HCT116 (cell line): Measurements from ENCODE around the gene RIMBP2. TPM values are rescaled to one million over a fixed set of nuclear protein-coding genes. Genes with fewer than 3 reads are reported as not detected.

Source experiments
- ATAC-seq: fragments of 200-7000 bp; cut with Tn5 transposase; 2 replicates; pipeline ENCODE4 v1.9.1; 2020; ENCODE audit warnings: mild to moderate bottlenecking, moderate library complexity
- BruUV-seq: library from RNA; stranded (reverse); fragments of 400-500 nt; replicated peaks from 2 replicates; lab custom pipeline; 2021; lab: Mats Ljungman, UMichigan
- CTCF ChIA-PET: fragments of 300-600 bp; sonication (Branson Sonifier 250); formaldehyde crosslinking; loops from one replicate; lab custom pipeline; 2021; ENCODE audit warnings: antibody characterized with exemption; lab: Charles Lee
- POLR2A ChIA-PET: fragments of 300-600, 350-600 bp; sonication (Branson Sonifier 250); formaldehyde crosslinking; loops from one replicate; lab custom pipeline; 2021; ENCODE audit warnings: antibody characterized with exemption; lab: Charles Lee
- RAD21 ChIA-PET, 2 experiments: fragments of 300-600 bp; sonication (Branson Sonifier 250); formaldehyde crosslinking; loops; one replicate each; lab custom pipeline; 2023; ENCODE audit warnings: low total read pairs in 2 of 2; ENCODE audit not compliant: uncharacterized antibody in 2 of 2, unreplicated experiment in 2 of 2, low non-redundant PET in 1 of 2; lab: Charles Lee
- DNase-seq: peaks from one replicate; pipeline ENCODE4 v3.0.0-alpha.2; 2010; ENCODE audit warnings: low read depth, low spot score
- H2AFZ ChIP-seq: fragments of 200-600 bp; shearing (Covaris generic), sonication (generic); 2 replicates; pipeline ENCODE4 v1.6.1; 2017; ENCODE audit warnings: low read depth, mixed run types, mixed read lengths, antibody characterized with exemption, low read length; ENCODE audit not compliant: poor library complexity, severe bottlenecking
- H3K27ac ChIP-seq: 2 replicates; pipeline ENCODE4 v1.5.1; 2012; ENCODE audit warnings: low read depth, low read length
- H3K27me3 ChIP-seq: fragments of 200-600 bp; sonication (generic); 2 replicates; pipeline ENCODE4 v1.6.1; 2016; ENCODE audit warnings: mixed run types, low read length, mixed read lengths; ENCODE audit not compliant: insufficient read depth
- H3K36me3 ChIP-seq, 2 experiments: fragments of 200-500 bp in 1 of 2; fragments of 200-600 bp in 1 of 2; sonication (Bioruptor generic) in 1 of 2; sonication (generic) in 1 of 2; 2 replicates each; pipeline versions ENCODE4 v1.5.1 to v1.6.1; 2014 to 2016; ENCODE audit warnings: low read length in 2 of 2, inconsistent platforms in 1 of 2, mixed read lengths in 1 of 2, mixed run types in 1 of 2; ENCODE audit not compliant: insufficient read depth in 2 of 2, control insufficient read depth in 1 of 2
- H3K4me1 ChIP-seq, 2 experiments: fragments of 200-600 bp in 1 of 2; sonication (generic) in 1 of 2; 2 replicates each; pipeline versions ENCODE4 v1.5.1 to v1.6.1; 2012 to 2017; ENCODE audit warnings: low read length in 2 of 2, inconsistent platforms in 1 of 2, mild to moderate bottlenecking in 1 of 2, mixed read lengths in 1 of 2, mixed run types in 1 of 2, moderate library complexity in 1 of 2; ENCODE audit not compliant: insufficient read depth in 2 of 2, control insufficient read depth in 1 of 2
- H3K4me2 ChIP-seq: fragments of 200-600 bp; sonication (generic); 2 replicates; pipeline ENCODE4 v1.6.1; 2017; ENCODE audit warnings: mixed run types, low read length, mixed read lengths
- H3K4me3 ChIP-seq, 2 experiments: fragments of 200-600 bp in 1 of 2; sonication (generic) in 1 of 2; replicated peaks in 1 of 2; 2 replicates each; pipeline ENCODE4 v1.5.1; 2011 to 2016; ENCODE audit warnings: low read length in 2 of 2, control low read depth in 1 of 2, low read depth in 1 of 2, mild to moderate bottlenecking in 1 of 2, mixed read lengths in 1 of 2, mixed run types in 1 of 2
- H3K79me2 ChIP-seq: fragments of 200-600 bp; sonication (generic); 2 replicates; pipeline ENCODE4 v1.6.1; 2017; ENCODE audit warnings: mild to moderate bottlenecking, mixed run types, low read length, moderate library complexity, mixed read lengths; ENCODE audit not compliant: insufficient read depth
- H3K9ac ChIP-seq: fragments of 200-600 bp; sonication (generic); 2 replicates; pipeline ENCODE4 v1.6.1; 2016; ENCODE audit warnings: low read length, mixed read lengths
- H3K9me2 ChIP-seq: fragments of 200-600 bp; sonication (generic), shearing (Covaris generic); 2 replicates; pipeline ENCODE4 v1.6.1; 2017; ENCODE audit warnings: mixed run types, mild to moderate bottlenecking, moderate library complexity; ENCODE audit not compliant: insufficient read depth
- H3K9me3 ChIP-seq, 2 experiments: fragments of 200-500 bp in 1 of 2; fragments of 200-600 bp in 1 of 2; sonication (Bioruptor generic) in 1 of 2; sonication (generic) in 1 of 2; 2 replicates each; pipeline ENCODE4 v1.6.1; 2014 to 2017; ENCODE audit warnings: low read length in 2 of 2, mixed read lengths in 2 of 2, inconsistent platforms in 1 of 2, low read depth in 1 of 2, mild to moderate bottlenecking in 1 of 2, mixed run types in 1 of 2, moderate library complexity in 1 of 2; ENCODE audit not compliant: control insufficient read depth in 1 of 2, insufficient read depth in 1 of 2
- H4K20me1 ChIP-seq: fragments of 200-600 bp; sonication (generic), shearing (Covaris generic); 2 replicates; pipeline ENCODE4 v1.6.1; 2017; ENCODE audit warnings: mixed run types, mild to moderate bottlenecking, moderate library complexity; ENCODE audit not compliant: insufficient read depth
- CTCF ChIP-seq, 3 experiments: fragments of 200-600 bp in 1 of 3; sonication (generic) in 1 of 3; IDR thresholded peaks in 2 of 3; conservative IDR thresholded peaks in 1 of 3; 2 replicates each; pipeline ENCODE4 v1.5.1; 2012 to 2017; ENCODE audit warnings: low read depth in 2 of 3, low read length in 2 of 3, antibody characterized with exemption in 1 of 3, borderline replicate concordance in 1 of 3, control low read depth in 1 of 3, mild to moderate bottlenecking in 1 of 3, mixed read lengths in 1 of 3, mixed run types in 1 of 3, moderate library complexity in 1 of 3; ENCODE audit not compliant: insufficient read depth in 1 of 3
- ELF1 ChIP-seq: IDR thresholded peaks from 2 replicates; pipeline ENCODE4 v1.6.1; 2012; ENCODE audit warnings: low read depth, borderline replicate concordance
- EZH2phosphoT487 ChIP-seq: fragments of 200-600 bp; IDR thresholded peaks from 2 replicates; pipeline ENCODE4 v1.6.1; 2018; ENCODE audit warnings: antibody characterized with exemption, borderline replicate concordance
- FOSL1 ChIP-seq: IDR thresholded peaks from 2 replicates; pipeline ENCODE4 v1.6.1; 2012; ENCODE audit warnings: low read depth
- JUND ChIP-seq: IDR thresholded peaks from 2 replicates; pipeline ENCODE4 v1.6.1; 2012
- POLR2A ChIP-seq: IDR thresholded peaks from 2 replicates; pipeline ENCODE4 v1.7.0; 2011; ENCODE audit warnings: borderline replicate concordance; ENCODE audit not compliant: insufficient read depth, insufficient read length; ENCODE audit errors: extremely low read depth
- RAD21 ChIP-seq: IDR thresholded peaks from 2 replicates; pipeline ENCODE4 v1.6.1; 2012; ENCODE audit warnings: low read depth, mild to moderate bottlenecking
- SP1 ChIP-seq: IDR thresholded peaks from 2 replicates; pipeline ENCODE4 v1.6.1; 2012; ENCODE audit warnings: low read depth
- SRF ChIP-seq: IDR thresholded peaks from 2 replicates; pipeline ENCODE4 v1.6.1; 2012; ENCODE audit warnings: low read depth
- TCF7L2 ChIP-seq: IDR thresholded peaks from 2 replicates; pipeline ENCODE4 v1.7.0; 2011; ENCODE audit warnings: borderline replicate concordance, inconsistent platforms; ENCODE audit not compliant: insufficient read depth, insufficient read length; ENCODE audit errors: extremely low read depth
- YY1 ChIP-seq: IDR thresholded peaks from 2 replicates; pipeline ENCODE4 v1.6.1; 2011; ENCODE audit warnings: low read length, low read depth, moderate library complexity, mild to moderate bottlenecking; ENCODE audit not compliant: insufficient replicate concordance; ENCODE audit errors: extremely low read depth
- ZFX ChIP-seq: fragments of 450-650 bp; IDR thresholded peaks from 2 replicates; pipeline ENCODE4 v1.6.1; 2017
- ZNF274 ChIP-seq: fragments of 200-500 bp; sonication (Bioruptor generic); IDR thresholded peaks from 2 replicates; pipeline ENCODE4 v1.6.1; 2014; ENCODE audit warnings: mild to moderate bottlenecking, low read depth, low read length, inconsistent platforms
- intact Hi-C: fragments of 100-400 bp; cut with micrococcal nuclease; formaldehyde crosslinking; loops from 2 replicates; pipeline ENCODE4 v1.10.0; 2022
- total RNA-seq: library from RNA; stranded (reverse); gene quantifications from one replicate; pipeline ENCODE4 v1.2.1, GENCODE V29; 2021; ENCODE audit not compliant: unreplicated experiment
- TF ChIP-seq, protein P1 (sequence below): IDR thresholded peaks from 2 replicates; pipeline ENCODE4 v1.6.1; 2011; ENCODE audit warnings: mild to moderate bottlenecking, low read length, moderate library complexity; ENCODE audit not compliant: insufficient replicate concordance; ENCODE audit errors: extremely low read depth
- TF ChIP-seq, protein P2 (sequence below): IDR thresholded peaks from 2 replicates; pipeline ENCODE4 v1.6.1; 2012
- TF ChIP-seq, protein P3 (sequence below): IDR thresholded peaks from 2 replicates; pipeline ENCODE4 v1.6.1; 2012

The RIMBP2 gene
- total RNA-seq, 1 experiment from 2014 or later: not detected

- TF ChIP-seq, protein P1, sequence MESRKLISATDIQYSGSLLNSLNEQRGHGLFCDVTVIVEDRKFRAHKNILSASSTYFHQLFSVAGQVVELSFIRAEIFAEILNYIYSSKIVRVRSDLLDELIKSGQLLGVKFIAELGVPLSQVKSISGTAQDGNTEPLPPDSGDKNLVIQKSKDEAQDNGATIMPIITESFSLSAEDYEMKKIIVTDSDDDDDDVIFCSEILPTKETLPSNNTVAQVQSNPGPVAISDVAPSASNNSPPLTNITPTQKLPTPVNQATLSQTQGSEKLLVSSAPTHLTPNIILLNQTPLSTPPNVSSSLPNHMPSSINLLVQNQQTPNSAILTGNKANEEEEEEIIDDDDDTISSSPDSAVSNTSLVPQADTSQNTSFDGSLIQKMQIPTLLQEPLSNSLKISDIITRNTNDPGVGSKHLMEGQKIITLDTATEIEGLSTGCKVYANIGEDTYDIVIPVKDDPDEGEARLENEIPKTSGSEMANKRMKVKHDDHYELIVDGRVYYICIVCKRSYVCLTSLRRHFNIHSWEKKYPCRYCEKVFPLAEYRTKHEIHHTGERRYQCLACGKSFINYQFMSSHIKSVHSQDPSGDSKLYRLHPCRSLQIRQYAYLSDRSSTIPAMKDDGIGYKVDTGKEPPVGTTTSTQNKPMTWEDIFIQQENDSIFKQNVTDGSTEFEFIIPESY: no peak
- no peak for TF ChIP-seq ZFX
- TF ChIP-seq ELF1: no peak
- TF ChIP-seq SRF: no peak
- TF ChIP-seq CTCF (IDR thresholded peaks at IDR 0.05 in 2 of 3, conservative IDR thresholded peaks at IDR 0.05 in 1 of 3; ENCODE audit: borderline replicate concordance in 1 of 3, insufficient read depth in 1 of 3, low read depth in 2 of 3, low read length in 2 of 3): no peak
- no peak for TF ChIP-seq JUND
- TF ChIP-seq SP1: no peak
- no peak for TF ChIP-seq YY1
Measured at GRCh38 chr12:130366159-130366558, 349.9 kb downstream of the RIMBP2 start (continued).

DNA sequence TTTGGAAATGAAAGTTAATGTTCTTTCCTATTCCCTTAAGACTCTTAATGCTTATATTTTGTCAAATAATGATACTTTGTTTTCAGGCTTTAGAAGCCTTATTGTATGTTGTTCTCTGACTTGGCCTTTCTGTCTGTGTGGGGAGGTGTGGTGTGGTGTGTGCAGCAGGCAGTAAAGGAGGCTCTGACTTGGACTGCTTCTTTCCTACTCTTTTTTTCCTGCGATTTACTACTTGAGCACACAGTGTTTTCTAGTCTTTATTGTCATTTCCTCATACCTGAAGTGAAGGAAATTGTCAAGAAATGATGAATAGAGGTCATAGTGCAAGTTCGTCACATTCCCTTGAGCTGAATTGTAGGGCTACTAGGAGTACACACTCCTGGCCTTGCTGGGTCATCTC lies 351.5 kb downstream of the RIMBP2 start:
- DNase-seq (no peak), ATAC-seq (no peak)
- no TSS peak for BruUV-seq
- no peak overlapping the region for H3K27ac ChIP-seq
- POLR2A ChIA-PET: no interaction called here
- RAD21 ChIA-PET: no interaction called here
- no peaks in the 10 kb centered on the region for H3K4me1 ChIP-seq
- H3K79me2 ChIP-seq: no peaks in the 10 kb centered on the region
- peaks cover 3% of the 10 kb centered on the region; the same call in 1 of the 2 replicates for H3K27me3 ChIP-seq
- intact Hi-C loops: no loop called here
- no peaks in the 10 kb centered on the region for H3K36me3 ChIP-seq
- H3K9ac ChIP-seq: no peak overlapping the region
- no peak overlapping the region for H3K4me2 ChIP-seq
- H3K4me3 ChIP-seq: no peak overlapping the region
- CTCF ChIA-PET: no interaction called here
- H3K9me3 ChIP-seq: no peaks in the 10 kb centered on the region
- no peak overlapping the region for H2AFZ ChIP-seq
- H3K9me2 ChIP-seq: no peaks in the 10 kb centered on the region
- no peaks in the 10 kb centered on the region for H4K20me1 ChIP-seq
- TF ChIP-seq FOSL1 (no peak), SRF (no peak), ZNF274 (no peak), ZFX (no peak), CTCF (IDR thresholded peaks at IDR 0.05 in 2 of 3, conservative IDR thresholded peaks at IDR 0.05 in 1 of 3; ENCODE audit: borderline replicate concordance in 1 of 3, insufficient read depth in 1 of 3, low read depth in 2 of 3, low read length in 2 of 3) (no peak), TCF7L2 (no peak), POLR2A (no peak), EZH2phosphoT487 (no peak), RAD21 (no peak), JUND (no peak)
- TF ChIP-seq, protein P2, sequence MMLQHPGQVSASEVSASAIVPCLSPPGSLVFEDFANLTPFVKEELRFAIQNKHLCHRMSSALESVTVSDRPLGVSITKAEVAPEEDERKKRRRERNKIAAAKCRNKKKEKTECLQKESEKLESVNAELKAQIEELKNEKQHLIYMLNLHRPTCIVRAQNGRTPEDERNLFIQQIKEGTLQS: no peak
- TF ChIP-seq, protein P1: no peak
- TF ChIP-seq, protein P3, sequence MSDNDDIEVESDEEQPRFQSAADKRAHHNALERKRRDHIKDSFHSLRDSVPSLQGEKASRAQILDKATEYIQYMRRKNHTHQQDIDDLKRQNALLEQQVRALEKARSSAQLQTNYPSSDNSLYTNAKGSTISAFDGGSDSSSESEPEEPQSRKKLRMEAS: no peak
